GM10847 (cell line): ENCODE data around the gene ITGAD.

Experiments used
- POLR2A ChIP-seq: IDR thresholded peaks from 2 replicates; pipeline ENCODE4 v1.6.1; 2011; ENCODE audit not compliant: insufficient read length; ENCODE audit errors: extremely low read depth

ITGAD gene

GRCh38 chr16:31410082-31410481 is 16.9 kb downstream of the ITGAD start:
- TF ChIP-seq POLR2A: no peak

- TF ChIP-seq POLR2A: no peak
Observed at GRCh38 chr16:31411024-31411844, 18.1 kb downstream of the ITGAD start.

GRCh38 chr16:31412750-31413149 is 19.6 kb downstream of the ITGAD start:
- TF ChIP-seq POLR2A: no peak

- no peak for TF ChIP-seq POLR2A
Observed at GRCh38 chr16:31413381-31413780, 20.2 kb downstream of the ITGAD start.

- TF ChIP-seq POLR2A: no peak
Observed at GRCh38 chr16:31413943-31414342, 20.8 kb downstream of the ITGAD start.

- TF ChIP-seq POLR2A: no peak
Observed at GRCh38 chr16:31414706-31415105, 21.6 kb downstream of the ITGAD start.

- no peak for TF ChIP-seq POLR2A
Observed at GRCh38 chr16:31416371-31416770, 23.2 kb downstream of the ITGAD start.

GRCh38 chr16:31417916-31418315 is 24.8 kb downstream of the ITGAD start:
- no peak for TF ChIP-seq POLR2A

GRCh38 chr16:31420037-31420436 is 26.9 kb downstream of the ITGAD start:
- no peak for TF ChIP-seq POLR2A

GRCh38 chr16:31421587-31421986 is 28.5 kb downstream of the ITGAD start:
- no peak for TF ChIP-seq POLR2A

- no peak for TF ChIP-seq POLR2A
Observed at GRCh38 chr16:31423241-31423640, 30.1 kb downstream of the ITGAD start.

GRCh38 chr16:31423801-31424200 is 30.7 kb downstream of the ITGAD start:
- no peak for TF ChIP-seq POLR2A

- TF ChIP-seq POLR2A: no peak
Observed at GRCh38 chr16:31427441-31428278, 34.5 kb downstream of the ITGAD start.

GRCh38 chr16:31428279-31428597 is 35.1 kb downstream of the ITGAD start, which contains the start of gene COX6A2:
TSS of gene COX6A2 (minus strand) at chr16:31428360. CDS start at chr16:31428325, 35 bp downstream.
- no peak for TF ChIP-seq POLR2A

GRCh38 chr16:31428638-31429247 is 35.6 kb downstream of the ITGAD start:
- TF ChIP-seq POLR2A: no peak

GRCh38 chr16:31429314-31429713 is 36.2 kb downstream of the ITGAD start:
- TF ChIP-seq POLR2A: no peak

GRCh38 chr16:31429796-31430195 is 36.7 kb downstream of the ITGAD start:
- TF ChIP-seq POLR2A: no peak
